NCI-H82 (cell line): ENCODE measurements around the gene CISD1.

ENCODE experiments used
- DNase-seq: peaks from one replicate; lab custom pipeline; 2025; lab: John Stamatoyannopoulos, UW

CISD1 gene

GRCh38 chr10:58266003-58266825 lies 2.7 kb upstream of the CISD1 start:
- no peak for DNase-seq

- DNase-seq = peak; percentile 61
These were observed 1.9 kb upstream of the CISD1 start for GRCh38 chr10:58266826-58267712.

GRCh38 chr10:58267713-58268453 lies 1.1 kb upstream of the CISD1 start, which contains the start of gene IPMK:
Gene IPMK (minus strand): TSS chr10:58267894. CDS start chr10:58267611, 283 bp downstream.
- peak; percentile 89 for DNase-seq

- DNase-seq = no peak
These were observed 462 bp upstream of the CISD1 start for GRCh38 chr10:58268454-58268945.

GRCh38 chr10:58269782-58270290 lies 874 bp downstream of the CISD1 start:
- peak; percentile 53 for DNase-seq

GRCh38 chr10:58275261-58275660 lies 6.3 kb downstream of the CISD1 start:
- no peak for DNase-seq

GRCh38 chr10:58275908-58276307 lies 6.9 kb downstream of the CISD1 start:
- peak; percentile 46 for DNase-seq

- DNase-seq = no peak
These were observed 9.5 kb downstream of the CISD1 start for GRCh38 chr10:58278274-58278961.

GRCh38 chr10:58278962-58279307 lies 10.0 kb downstream of the CISD1 start:
- no peak for DNase-seq

GRCh38 chr10:58280477-58280876 lies 11.5 kb downstream of the CISD1 start:
- no peak for DNase-seq

- no peak for DNase-seq
These were observed 12.3 kb downstream of the CISD1 start for GRCh38 chr10:58281092-58281752.

- no peak for DNase-seq
These were observed 13.7 kb downstream of the CISD1 start for GRCh38 chr10:58282615-58283014.

GRCh38 chr10:58291538-58292174 lies 22.7 kb downstream of the CISD1 start:
- DNase-seq = peak; percentile 17

- DNase-seq = peak; percentile 46
These were observed 25.0 kb downstream of the CISD1 start for GRCh38 chr10:58293989-58294388.

GRCh38 chr10:58299580-58299979 lies 30.6 kb downstream of the CISD1 start:
- peak; percentile 81 for DNase-seq

GRCh38 chr10:58300676-58301075 lies 31.7 kb downstream of the CISD1 start:
- DNase-seq = no peak

GRCh38 chr10:58302254-58302653 lies 33.3 kb downstream of the CISD1 start:
- DNase-seq = no peak

- no peak for DNase-seq
These were observed 35.2 kb downstream of the CISD1 start for GRCh38 chr10:58304099-58304633.

GRCh38 chr10:58305821-58306220 lies 36.9 kb downstream of the CISD1 start:
- no peak for DNase-seq

- DNase-seq = no peak
These were observed 38.7 kb downstream of the CISD1 start for GRCh38 chr10:58307676-58308075.
